Activated naive CD8-positive, alpha-beta T cell treated with anti-CD3 and anti-CD28 coated beads, Interleukin-2, amount 50 U/mL, for 24 hours (primary cell): ENCODE data around the gene MSI2.

Experiments
- ATAC-seq: fragments of 150-1000 bp; cut with Tn5 transposase; one replicate; pipeline ENCODE4 v1.10.0; 2021
- DNase-seq: peaks from one replicate; pipeline ENCODE4 v3.0.0; 2021
- H3K27ac Mint-ChIP-seq: one replicate; pipeline ENCODE4 v1.8.0; 2021; ENCODE audit warnings: mild to moderate bottlenecking, mixed read lengths
- H3K27me3 Mint-ChIP-seq: one replicate; pipeline ENCODE4 v1.8.0; 2021; ENCODE audit warnings: mixed read lengths
- H3K36me3 Mint-ChIP-seq: one replicate; pipeline ENCODE4 v1.8.0; 2021; ENCODE audit warnings: low read depth, mixed read lengths
- H3K4me1 Mint-ChIP-seq: one replicate; pipeline ENCODE4 v1.8.0; 2021; ENCODE audit warnings: mixed read lengths
- H3K4me3 Mint-ChIP-seq: one replicate; pipeline ENCODE4 v1.8.0; 2021; ENCODE audit warnings: mild to moderate bottlenecking, moderate library complexity, mixed read lengths
- H3K9me3 Mint-ChIP-seq: one replicate; pipeline ENCODE4 v1.8.0; 2021; ENCODE audit warnings: mixed read lengths

The MSI2 gene

DNA sequence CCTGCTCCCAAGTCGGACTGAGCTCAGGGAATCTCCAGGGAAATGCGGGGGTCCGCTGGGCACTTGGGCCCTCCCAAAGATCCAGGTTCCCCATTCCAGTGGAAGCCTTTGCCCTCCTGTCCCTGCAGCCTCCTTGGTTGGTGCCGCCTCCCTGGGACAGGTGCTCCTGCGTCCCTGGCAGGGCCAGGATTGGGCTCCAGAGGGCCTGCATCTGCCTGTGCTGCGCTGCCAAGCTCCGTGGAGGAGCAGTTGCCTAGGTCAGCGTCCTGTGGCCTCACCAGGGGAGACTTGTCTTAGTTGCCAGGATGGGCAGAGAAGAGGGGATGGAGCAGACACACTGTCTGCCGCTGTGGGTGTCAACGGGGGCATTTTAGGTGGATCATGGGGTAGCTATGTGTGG, 67.1 kb downstream of the MSI2 start:
- DNase-seq (no peak), ATAC-seq (no peak)
- H3K36me3 Mint-ChIP-seq = peaks cover 18% of the 10 kb centered on the region
- no peaks in the 10 kb centered on the region for H3K27me3 Mint-ChIP-seq
- no peaks in the 10 kb centered on the region for H3K9me3 Mint-ChIP-seq
- H3K27ac Mint-ChIP-seq = no peak overlapping the region
- H3K4me3 Mint-ChIP-seq = no peak overlapping the region
- peaks cover 32% of the 10 kb centered on the region for H3K4me1 Mint-ChIP-seq

DNA sequence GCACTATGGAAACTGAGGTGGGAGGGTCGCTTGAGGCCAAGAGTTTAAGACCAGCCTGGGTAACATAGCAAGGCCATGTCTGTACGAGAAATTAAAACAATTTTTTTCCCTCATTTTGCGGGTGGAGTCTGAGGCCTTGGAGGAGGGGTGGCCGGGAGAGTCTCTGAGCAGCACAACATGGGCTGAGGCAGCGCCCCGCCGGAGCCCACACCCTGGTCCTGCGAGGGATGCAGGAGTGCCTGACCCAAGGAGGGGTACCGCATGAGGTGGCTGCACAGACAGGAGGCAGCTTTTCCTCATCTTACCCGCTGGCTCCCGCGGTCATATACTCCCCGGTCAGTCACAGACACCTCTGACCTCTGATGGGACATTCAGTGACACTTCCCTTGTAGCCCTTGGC, 67.7 kb downstream of the MSI2 start:
- ATAC-seq (no peak), DNase-seq (no peak)
- H3K36me3 Mint-ChIP-seq = peaks cover 23% of the 10 kb centered on the region
- no peak overlapping the region for H3K27ac Mint-ChIP-seq
- peaks cover 37% of the 10 kb centered on the region for H3K4me1 Mint-ChIP-seq
- no peaks in the 10 kb centered on the region for H3K9me3 Mint-ChIP-seq
- H3K27me3 Mint-ChIP-seq = no peaks in the 10 kb centered on the region
- H3K4me3 Mint-ChIP-seq = no peak overlapping the region

DNA sequence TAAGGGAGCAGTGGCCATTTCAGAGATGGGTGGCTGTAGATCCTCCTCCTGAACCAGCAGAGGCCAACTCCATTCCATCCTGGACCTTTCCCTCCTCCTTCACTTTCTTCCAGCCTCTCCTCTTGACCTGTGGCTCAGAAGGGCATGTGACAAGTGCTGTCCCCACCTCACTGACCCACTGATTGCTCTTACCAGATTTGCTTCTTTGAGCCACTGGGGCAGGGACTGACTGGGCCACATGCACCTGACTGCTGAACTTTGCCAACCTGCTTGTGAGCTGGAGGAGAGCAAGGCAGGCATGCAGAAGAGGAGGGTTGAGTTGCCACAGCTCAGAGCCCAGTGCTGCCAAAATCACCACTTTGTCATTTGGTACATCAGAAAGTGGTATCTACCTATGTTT, 68.3 kb downstream of the MSI2 start:
- H3K27ac Mint-ChIP-seq = no peak overlapping the region
- H3K4me3 Mint-ChIP-seq = no peak overlapping the region
- H3K4me1 Mint-ChIP-seq = peaks cover 43% of the 10 kb centered on the region
- peaks cover 23% of the 10 kb centered on the region for H3K36me3 Mint-ChIP-seq
- DNase-seq = no peak
- H3K9me3 Mint-ChIP-seq = no peaks in the 10 kb centered on the region
- no peak for ATAC-seq
- H3K27me3 Mint-ChIP-seq = no peaks in the 10 kb centered on the region

DNA sequence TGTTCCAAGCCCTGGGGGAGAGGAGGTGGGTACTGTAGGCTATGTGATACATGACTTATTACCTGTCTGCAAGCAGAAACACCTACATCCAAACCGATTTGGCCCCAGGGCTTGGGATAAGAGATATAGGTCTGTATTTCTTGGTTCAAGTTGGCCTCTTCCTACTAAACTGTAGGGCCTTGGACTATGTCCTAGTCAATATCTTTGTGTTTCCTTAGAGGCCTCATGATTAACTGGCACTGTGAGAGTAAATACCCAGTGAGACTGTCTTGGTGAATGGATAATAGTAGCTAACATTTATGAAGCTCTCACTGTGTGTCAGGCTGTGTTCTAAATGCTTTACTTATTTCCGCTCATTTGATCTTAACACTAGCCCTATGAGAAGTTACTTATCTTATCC, 70.0 kb downstream of the MSI2 start:
- Mint-ChIP-seq H3K27me3 (no peaks in the 10 kb centered on the region), H3K36me3 (peaks cover 26% of the 10 kb centered on the region), H3K9me3 (no peaks in the 10 kb centered on the region), H3K27ac (peak overlapping the region; percentile 18), H3K4me1 (peaks cover 54% of the 10 kb centered on the region), H3K4me3 (no peak overlapping the region)
- ATAC-seq (no peak), DNase-seq (no peak)

DNA sequence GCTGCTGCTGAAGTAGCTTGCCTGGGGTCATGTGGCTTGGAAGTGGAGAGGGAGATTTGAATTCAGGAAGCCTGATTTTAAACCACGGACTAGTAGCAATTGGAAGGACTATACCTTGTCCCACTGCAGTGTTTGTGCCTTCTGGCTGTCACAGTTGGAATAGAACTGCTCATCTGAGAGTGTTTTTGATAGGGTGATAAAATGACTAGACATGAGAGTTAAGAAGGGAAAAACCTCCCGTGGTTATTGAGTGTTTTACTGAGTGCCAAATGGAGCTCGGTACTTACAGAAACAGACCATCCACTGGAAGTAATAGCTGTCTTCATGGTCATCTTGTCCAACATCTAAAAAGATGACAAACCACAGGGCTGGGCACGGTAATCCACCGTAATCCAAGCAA, 70.4 kb downstream of the MSI2 start:
- Mint-ChIP-seq H3K27me3 (no peaks in the 10 kb centered on the region), H3K9me3 (no peaks in the 10 kb centered on the region), H3K4me3 (no peak overlapping the region), H3K27ac (peak overlapping the region; percentile 18), H3K4me1 (peaks cover 55% of the 10 kb centered on the region), H3K36me3 (peaks cover 28% of the 10 kb centered on the region)
- DNase-seq = no peak
- ATAC-seq = peak; percentile 58

DNA sequence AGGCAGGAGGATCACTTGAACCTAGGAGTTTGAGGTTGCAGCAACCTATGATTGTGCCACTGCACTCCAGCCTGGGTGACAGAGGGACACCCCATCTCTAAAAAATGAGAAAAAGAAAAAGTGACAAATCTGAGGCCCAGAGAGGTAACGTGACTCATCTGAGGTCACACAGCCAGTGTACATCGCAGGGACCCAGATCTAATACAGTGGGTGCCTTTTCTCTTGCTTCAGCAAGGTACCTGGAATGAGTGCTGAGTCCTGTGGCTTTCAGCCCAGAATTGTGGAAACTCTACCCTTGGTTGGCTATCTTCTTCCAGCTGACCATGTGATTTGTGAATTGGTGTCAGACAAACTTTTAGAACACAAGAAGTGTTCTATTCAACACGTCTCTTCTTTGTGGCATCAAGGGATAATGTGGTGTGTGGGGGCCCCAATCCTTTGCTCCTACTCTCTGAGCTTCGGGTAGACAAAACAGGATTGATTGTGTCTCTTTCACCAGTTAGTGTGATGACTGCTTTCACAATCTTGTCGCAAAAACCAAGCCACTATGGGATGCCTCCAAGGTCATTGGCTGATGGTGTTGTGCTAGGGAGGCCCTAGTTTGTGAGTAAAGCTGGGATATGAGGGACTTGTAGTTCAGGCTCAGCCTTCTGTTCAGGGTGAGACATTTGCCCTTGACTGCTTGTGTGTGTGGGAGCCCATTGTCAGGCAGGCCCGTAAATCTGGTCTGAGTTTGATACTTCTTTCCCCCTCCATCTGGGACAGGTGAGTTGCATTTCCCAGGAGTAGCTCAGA, 71.0 kb downstream of the MSI2 start:
- ATAC-seq (peak; percentile 88), DNase-seq (no peak)
- Mint-ChIP-seq H3K36me3 (peaks cover 28% of the 10 kb centered on the region), H3K4me3 (no peak overlapping the region), H3K27me3 (no peaks in the 10 kb centered on the region), H3K27ac (peak overlapping the region; percentile 18), H3K9me3 (no peaks in the 10 kb centered on the region), H3K4me1 (peaks cover 51% of the 10 kb centered on the region)

DNA sequence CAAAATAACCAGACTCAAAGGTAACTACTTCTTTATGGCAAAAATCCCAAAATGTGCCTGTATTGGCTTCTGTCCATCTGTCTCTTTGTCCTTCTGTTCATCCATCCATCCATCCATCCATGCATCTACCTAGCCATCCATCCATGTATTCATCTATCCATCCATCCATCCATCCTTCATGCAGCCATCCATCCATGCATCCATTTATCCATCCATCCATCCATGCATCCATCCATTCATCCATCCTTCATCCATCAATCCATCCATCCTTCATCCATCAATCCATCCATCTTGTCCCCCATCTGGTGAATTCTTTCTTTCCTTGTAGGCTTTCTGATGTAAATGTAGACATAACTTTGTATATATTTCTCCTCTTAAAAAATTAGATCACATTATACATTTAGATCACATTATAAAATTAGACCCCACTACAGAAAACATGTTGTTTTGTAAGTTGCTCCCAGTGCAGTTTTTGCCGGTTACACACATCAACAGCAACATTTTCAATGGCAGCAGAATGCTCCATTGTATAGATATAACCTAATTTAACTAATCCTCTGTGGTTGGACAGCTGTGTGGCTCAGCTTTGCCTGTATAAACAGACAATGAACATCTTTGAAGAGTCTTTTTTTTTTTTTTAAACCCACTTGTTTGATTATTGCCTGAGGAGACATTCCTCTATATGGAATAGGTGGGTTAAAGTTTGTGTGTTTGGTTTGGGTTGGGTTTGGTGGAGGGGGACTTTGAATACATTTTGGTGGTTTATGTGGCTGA, 72.0 kb downstream of the MSI2 start:
- Mint-ChIP-seq H3K36me3 (peaks cover 28% of the 10 kb centered on the region), H3K27me3 (no peaks in the 10 kb centered on the region), H3K9me3 (no peaks in the 10 kb centered on the region), H3K27ac (no peak overlapping the region), H3K4me1 (peaks cover 47% of the 10 kb centered on the region), H3K4me3 (no peak overlapping the region)
- ATAC-seq = no peak
- no peak for DNase-seq

DNA sequence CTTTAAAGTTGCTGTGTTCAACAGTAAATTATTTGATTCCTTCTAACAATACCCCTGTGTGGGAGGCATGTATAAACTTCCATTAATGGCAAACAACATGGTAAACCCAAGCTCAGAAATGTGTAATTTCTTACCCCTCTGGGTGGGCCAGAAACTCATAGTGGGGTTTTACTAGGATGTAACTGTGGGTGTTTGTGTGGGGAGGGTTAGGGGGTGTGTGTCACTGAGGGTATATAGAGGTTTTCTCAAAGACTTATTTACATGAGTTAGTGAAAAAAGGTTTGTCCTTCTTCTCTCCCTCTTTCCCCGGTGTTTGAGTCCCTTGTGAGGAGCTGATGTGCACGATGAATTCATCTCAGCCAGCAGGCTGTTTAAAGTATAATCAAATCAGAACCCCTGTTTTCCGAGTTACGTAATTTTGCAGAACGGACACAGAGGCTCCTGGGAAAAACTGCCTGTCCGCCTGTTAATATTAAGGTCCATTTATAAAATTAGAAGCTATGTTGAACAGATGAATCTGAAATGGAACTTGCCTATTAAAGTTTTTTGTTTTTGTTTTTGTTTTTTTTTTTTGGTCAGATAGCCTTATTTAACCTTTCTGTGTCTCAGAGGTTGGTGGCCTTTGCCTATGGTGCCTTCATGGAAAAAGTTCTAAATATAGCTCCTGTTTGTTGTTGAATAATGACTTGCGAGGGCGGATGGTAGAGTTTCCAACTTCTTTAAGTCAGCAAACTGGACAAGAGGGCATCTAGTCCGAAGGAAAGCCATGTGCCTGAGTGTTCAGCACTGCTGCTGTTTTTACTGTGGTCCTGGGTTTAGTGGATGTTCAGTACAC, 73.3 kb downstream of the MSI2 start:
- Mint-ChIP-seq H3K4me3 (no peak overlapping the region), H3K27me3 (no peaks in the 10 kb centered on the region), H3K9me3 (no peaks in the 10 kb centered on the region), H3K27ac (no peak overlapping the region), H3K36me3 (peaks cover 19% of the 10 kb centered on the region), H3K4me1 (peaks cover 47% of the 10 kb centered on the region)
- DNase-seq = no peak
- no peak for ATAC-seq

DNA sequence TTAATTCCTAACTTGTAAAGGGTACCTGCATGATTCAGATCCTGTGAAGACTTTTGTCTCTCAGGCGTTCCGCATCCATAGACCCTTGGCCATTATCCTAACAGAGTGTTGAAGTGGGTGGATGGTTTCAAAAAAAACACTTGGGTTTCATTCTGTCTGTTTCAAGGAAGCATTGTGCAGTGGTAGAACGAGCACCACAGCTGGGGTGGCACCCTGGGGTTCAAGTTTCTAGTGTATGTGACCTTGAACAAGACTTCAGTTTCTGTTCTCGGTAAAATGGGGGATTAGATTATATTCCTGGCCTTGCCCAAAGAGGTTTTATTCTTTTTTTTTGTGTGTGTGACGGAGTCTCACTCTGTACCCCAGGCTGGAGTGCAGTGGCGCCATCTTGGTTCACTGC, 74.3 kb downstream of the MSI2 start:
- no peaks in the 10 kb centered on the region for H3K9me3 Mint-ChIP-seq
- ATAC-seq (no peak), DNase-seq (no peak)
- no peaks in the 10 kb centered on the region for H3K27me3 Mint-ChIP-seq
- H3K4me1 Mint-ChIP-seq = peaks cover 51% of the 10 kb centered on the region
- H3K27ac Mint-ChIP-seq = no peak overlapping the region
- no peak overlapping the region for H3K4me3 Mint-ChIP-seq
- peaks cover 16% of the 10 kb centered on the region for H3K36me3 Mint-ChIP-seq

DNA sequence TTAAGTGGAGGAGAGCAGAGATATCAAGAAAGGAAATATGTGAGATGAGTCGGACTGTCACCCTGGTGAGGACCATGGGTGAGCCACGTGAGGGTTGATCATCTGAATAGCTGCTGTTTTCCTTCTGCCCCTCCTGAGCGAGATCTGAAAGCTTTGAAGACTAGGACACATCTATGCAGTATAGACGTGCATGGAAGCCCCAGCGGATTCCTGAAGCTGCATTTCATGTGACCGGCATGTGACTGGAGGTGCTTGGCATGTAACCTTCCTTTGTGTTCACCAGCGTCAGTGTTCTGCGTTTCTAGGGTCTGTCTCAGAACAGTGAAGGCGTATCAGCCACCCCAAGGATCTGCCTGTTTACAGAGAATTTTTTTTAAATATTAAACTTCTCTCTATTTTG, 75.1 kb downstream of the MSI2 start:
- H3K4me1 Mint-ChIP-seq = peaks cover 45% of the 10 kb centered on the region
- peaks cover 18% of the 10 kb centered on the region for H3K36me3 Mint-ChIP-seq
- H3K27ac Mint-ChIP-seq = no peak overlapping the region
- H3K27me3 Mint-ChIP-seq = no peaks in the 10 kb centered on the region
- DNase-seq (no peak), ATAC-seq (no peak)
- H3K9me3 Mint-ChIP-seq = no peaks in the 10 kb centered on the region
- H3K4me3 Mint-ChIP-seq = no peak overlapping the region

DNA sequence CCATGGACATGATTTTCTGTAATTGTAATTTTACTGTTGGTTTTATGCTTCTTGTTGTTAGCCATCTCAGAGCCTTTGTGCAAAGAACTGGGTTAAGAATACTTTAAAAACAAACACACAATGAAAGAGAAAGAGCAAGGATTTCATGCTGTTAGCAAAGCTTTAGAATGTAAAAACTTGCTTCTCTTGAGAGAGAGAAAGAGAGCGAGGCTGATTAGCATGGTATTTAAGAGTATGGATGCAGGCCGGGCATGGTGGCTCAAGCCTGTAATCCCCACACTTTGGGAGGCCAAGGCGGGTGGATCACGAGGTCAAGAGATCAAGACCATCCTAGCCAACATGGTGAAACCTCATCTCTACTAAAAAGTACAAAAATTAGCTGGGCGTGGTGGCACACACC, 76.2 kb downstream of the MSI2 start:
- Mint-ChIP-seq H3K4me3 (no peak overlapping the region), H3K27me3 (no peaks in the 10 kb centered on the region), H3K4me1 (peaks cover 35% of the 10 kb centered on the region), H3K9me3 (no peaks in the 10 kb centered on the region), H3K27ac (no peak overlapping the region), H3K36me3 (peaks cover 18% of the 10 kb centered on the region)
- ATAC-seq (no peak), DNase-seq (no peak)

DNA sequence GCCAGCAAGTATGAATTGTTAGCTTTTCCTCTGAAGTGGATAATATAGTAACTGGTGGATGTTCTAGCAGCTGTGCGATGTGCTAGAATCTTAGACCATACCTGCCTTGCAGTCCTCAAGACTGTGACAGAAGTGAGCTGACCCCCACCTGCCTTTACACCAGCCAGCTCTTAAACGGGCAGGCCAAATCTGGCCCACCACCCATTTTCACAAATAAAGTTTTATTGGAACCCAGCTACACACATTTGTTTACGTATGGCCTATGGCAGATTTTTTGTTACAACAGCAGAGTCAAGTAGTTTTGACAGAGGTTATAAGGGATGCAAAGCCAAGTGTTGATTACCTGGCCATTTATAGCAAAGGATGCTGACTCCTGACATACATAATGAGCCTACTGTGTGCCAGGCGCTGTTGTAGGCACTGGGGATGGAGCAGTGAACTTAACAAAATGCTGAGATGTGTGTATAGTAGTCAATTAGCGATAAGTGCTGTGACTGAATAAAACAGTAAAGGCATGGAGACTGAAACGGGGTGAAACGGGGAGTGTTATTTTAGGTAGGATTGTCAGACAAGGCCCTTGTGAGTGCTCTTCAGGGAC, 79.0 kb downstream of the MSI2 start:
- peaks cover 30% of the 10 kb centered on the region for H3K4me1 Mint-ChIP-seq
- no peak overlapping the region for H3K27ac Mint-ChIP-seq
- ATAC-seq = no peak
- peaks cover 9% of the 10 kb centered on the region for H3K36me3 Mint-ChIP-seq
- DNase-seq = no peak
- no peaks in the 10 kb centered on the region for H3K9me3 Mint-ChIP-seq
- no peak overlapping the region for H3K4me3 Mint-ChIP-seq
- no peaks in the 10 kb centered on the region for H3K27me3 Mint-ChIP-seq

DNA sequence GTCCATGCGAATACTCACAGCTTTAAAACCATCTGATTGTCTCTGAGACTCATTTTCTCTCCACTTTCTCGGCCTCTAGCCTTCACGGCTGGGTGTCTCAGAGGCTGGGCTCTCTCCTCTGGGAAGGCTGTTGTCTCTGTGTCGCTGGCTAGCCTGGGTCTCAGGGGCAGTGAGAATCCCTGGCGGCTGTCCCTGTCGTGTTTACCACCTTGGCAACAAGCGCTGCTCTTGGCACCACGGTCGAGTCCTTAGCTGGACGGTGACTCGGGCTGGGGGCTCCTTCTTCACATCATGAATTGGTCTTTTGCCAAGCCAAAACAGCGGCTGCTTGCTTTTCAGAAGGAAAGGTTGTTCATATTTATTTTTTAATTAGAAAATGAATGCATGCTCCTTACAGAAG, 81.1 kb downstream of the MSI2 start:
- no peaks in the 10 kb centered on the region for H3K27me3 Mint-ChIP-seq
- no peaks in the 10 kb centered on the region for H3K9me3 Mint-ChIP-seq
- no peak for DNase-seq
- H3K27ac Mint-ChIP-seq = no peak overlapping the region
- peaks cover 37% of the 10 kb centered on the region for H3K4me1 Mint-ChIP-seq
- no peak overlapping the region for H3K4me3 Mint-ChIP-seq
- no peak for ATAC-seq
- peaks cover 5% of the 10 kb centered on the region for H3K36me3 Mint-ChIP-seq

DNA sequence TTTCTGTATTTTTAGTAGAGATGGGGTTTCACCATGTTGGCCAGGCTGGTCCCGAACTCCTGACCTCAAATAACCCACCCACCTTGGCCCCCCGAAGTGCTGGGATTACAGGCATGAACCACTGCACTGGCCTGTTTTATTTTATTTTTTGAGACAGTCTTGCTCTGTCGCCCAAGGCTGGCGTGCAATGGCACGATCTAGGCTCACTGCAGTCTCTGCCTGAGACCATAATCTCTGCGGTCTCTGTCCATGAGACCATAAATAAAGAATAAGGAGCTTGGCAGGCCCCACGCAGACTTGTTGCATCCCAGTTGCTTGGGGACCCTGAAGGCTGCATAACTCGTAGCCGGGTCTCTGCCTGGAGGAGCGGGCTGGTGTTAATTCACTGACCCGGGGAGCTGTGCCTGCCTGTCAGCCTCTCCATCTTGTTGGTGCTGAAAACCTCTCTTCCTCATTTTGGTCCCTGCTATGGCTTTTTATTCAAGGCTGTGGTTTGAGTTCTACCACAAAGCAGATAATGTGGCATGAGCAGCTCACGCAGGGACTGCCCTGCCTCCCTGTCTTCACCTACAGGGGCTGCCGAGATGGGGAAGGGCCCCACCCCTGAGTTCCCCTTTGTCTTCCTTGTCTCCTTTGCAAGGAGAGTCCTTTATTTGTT, 82.1 kb downstream of the MSI2 start:
- no peaks in the 10 kb centered on the region for H3K9me3 Mint-ChIP-seq
- no peaks in the 10 kb centered on the region for H3K27me3 Mint-ChIP-seq
- no peak overlapping the region for H3K4me3 Mint-ChIP-seq
- H3K36me3 Mint-ChIP-seq = peaks cover 5% of the 10 kb centered on the region
- DNase-seq (peak; percentile 14), ATAC-seq (peak; percentile 75)
- H3K4me1 Mint-ChIP-seq = peaks cover 39% of the 10 kb centered on the region
- no peak overlapping the region for H3K27ac Mint-ChIP-seq
